GM21786 (cell line): ENCODE measurements around the gene PKHD1.
"Not testable (repeated sequence)": the region's sequence is repeated elsewhere in the genome, so short reads cannot be mapped to it uniquely, and the experiment has no call there.

ENCODE experiments used
- ATAC-seq: cut with Tn5 transposase; IDR thresholded peaks from one replicate; pipeline ENCODE4 v1.9.1; 2021; ENCODE audit not compliant: unreplicated experiment

The PKHD1 gene

DNA sequence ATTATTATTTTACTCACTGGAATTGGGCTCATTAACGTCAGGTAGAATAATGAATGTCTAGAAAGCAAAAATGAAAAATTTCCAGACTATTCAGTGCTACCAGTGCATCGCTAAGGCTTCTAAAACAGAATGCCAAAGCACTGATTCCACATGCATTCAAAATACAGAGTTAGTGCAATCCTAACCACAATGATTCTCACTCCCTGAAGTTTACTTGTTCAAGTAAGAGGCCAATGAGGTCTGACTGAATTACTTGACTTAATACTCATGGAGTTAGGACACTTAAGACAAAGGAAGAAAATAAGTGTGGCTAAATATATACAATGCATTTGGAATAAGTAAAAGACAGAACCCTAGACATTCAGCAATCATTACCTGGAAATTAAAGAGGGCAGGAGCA is 220.5 kb downstream of the PKHD1 start:
- no peak for ATAC-seq

DNA sequence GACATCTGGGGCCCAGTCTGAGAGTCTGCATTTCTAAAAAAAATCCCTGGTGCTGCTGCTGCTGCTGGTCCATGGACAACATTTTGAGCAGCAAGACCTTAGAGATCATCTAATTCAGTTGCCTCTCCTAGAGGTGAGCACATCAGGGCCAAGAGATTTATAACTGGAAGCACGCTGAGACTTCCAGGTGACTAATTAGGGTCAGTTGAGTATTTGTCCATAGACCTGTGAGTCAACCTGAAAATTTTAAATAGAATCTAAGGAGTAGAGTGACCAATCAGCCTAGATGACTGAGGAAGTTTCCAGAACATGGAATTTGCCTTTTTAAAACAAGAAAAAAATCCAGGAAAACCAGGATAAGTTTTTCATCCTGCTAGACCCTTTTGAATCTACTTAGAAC is 221.4 kb downstream of the PKHD1 start:
- ATAC-seq = no peak

DNA sequence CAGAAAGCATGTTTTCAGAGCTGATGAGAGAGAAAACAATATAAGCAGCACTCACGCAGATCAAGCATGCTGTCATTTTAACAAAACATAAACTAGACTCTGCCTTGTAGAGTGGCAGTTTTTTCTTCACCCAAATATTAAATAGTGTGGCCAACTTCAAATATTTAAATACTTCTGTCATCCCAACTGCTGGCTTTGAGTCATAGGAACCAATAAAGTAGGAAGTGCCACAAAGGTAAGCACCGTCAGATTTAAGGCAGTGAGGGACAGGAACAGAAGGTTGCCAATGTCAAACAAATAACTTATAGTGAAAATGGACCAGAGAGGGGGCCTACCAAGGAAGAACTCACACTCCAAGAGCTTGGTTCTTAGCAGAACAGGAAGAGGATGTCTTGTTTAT is 222.2 kb downstream of the PKHD1 start:
- ATAC-seq = no peak

DNA sequence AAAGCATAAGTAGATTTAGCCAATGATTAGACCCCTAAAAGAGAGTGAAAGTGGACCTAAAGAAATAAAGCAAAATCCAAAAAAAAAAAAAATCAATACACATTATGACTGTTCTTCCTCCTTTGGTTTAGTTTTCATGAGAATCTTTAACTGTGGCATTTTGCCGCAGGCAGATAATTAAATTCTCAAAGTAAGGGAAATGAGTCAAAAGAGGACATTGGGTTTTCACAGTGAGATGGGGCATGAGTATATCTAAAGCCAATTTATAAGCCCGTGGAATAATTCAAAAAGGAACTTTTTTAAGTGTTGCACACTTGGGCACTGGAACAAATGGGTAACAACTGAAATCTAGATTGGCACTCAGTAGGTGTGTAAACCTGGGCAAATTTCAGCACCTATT is 230.3 kb downstream of the PKHD1 start:
- ATAC-seq = no peak

DNA sequence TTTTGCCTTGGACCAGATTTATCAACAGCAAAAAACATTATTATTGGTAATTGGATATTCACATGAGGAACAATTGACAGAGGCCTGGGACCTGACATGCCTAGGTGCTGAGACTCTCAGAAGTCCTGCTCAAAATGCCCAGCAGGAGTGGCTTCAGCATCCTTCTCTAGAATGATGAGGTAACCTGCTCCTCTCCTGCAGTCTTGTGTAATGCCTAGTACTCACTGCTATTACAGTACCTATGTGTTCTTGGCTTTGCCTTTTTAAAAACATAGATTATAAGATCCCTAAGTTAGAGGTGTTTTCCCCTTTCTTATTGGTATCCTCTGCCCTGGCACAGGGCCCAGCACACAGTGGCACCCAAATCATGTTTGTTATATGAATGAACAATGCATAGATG is 230.9 kb downstream of the PKHD1 start:
- no peak for ATAC-seq

DNA sequence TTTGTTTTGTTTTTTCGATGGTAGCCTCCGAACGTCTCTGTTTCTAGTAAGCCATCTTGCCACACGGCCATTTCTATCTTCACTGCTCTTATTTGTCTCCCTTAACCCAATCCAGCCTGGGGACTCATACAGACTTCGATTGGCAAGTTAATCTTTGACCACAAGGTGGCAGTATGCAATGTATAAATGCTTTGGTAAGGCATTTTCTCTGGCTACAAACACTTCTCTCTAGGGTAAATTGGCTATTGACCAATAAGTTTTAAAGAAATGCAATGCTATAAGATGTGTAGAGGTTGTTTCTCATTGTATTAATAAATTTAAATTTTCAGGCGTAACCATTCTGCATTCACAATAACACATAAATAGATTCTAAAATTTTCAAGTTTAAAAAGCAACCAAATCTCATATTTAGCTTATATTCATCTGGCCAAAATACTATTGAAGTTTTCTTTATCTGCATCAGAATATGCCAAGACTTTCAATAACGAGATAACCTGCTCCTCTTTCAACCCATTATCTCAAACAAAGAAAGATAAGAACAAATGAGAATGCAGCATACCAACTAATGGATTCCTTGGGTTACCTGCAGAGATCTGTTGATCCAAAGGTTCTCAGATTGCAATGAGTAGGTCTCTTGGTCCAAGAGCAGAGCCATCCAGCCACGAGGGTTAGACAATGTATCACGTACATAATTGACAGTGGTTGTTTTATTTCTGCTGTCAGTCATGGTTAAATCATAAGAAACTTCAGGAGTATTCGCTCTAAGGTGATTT is 231.9 kb downstream of the PKHD1 start:
- ATAC-seq = no peak

DNA sequence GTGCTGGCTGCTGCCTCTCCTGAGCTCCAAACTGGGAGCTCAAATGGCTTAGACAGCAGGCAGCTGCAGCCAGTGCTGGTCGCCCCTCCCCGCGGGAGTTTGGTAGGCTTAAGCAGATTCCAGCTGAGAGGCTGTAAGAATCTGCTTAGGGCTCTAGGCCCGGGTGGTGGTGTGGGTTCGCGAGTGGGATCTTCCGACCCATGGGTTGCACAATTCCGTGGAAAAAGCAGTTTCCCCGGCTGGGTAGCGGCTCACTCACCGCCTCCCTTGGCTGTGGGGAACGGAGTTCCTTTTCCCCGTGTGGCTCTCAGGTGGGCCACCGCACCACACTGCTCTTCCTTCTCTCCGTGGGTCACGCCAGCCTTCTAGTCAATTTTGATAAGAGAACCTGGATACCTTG is 232.5 kb downstream of the PKHD1 start:
- no peak for ATAC-seq

DNA sequence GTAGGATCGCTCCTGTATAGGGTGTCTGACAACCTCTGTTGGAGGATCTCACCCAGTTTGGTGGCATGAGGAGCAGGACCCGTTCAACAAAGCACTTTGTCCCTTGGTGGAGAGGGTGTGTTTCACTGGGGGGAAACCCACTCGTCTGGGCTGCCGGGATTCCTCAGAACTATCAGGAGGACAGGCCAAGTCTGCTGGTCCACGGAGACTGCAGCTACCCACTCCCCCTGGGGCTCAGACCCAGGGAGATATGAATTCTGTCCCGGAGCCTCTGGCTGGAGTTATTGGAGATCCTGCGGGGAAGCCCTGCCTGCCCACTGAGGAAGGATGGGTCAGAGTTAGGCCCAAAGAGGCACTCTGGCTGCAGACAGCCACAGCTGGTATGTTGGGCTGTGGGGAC is 233.1 kb downstream of the PKHD1 start:
- ATAC-seq = no peak

DNA sequence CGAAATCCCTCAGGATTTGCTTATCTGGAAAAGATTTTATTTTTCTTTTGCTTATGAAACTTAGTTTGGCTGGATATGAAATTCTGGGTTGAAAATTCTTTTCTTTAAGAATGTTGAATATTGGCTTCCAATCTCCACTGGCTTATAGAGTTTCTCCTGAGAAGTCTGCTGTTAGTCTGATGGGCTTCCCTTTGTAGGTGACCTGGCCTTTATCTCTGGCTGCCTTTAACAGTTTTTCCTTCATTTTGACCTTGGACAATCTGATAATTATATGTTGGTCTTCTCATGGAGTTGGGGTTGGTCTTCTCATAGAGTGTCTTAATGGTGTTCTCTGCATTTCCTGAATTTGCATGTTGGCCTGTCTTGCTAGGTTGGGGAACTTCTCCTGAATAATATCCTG is 234.3 kb downstream of the PKHD1 start:
- not testable (repeated sequence) for ATAC-seq

DNA sequence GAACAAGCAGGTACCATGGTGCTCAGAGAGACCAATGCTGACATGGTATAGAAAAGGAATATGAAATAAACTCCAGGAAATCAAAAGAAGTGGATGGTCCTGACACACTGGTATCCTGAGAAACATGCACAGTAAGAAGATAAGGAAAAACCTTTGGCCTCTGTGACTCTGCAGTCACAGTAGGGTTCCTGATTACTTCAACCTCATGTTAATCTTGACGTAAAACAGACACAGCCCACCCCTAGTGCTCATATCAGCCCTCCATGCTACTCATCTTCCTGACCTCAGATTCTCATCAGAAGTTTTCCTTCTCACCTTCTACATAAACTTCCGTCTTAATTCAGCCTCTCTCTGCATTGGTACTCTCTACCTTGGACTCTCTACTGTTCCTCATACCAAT is 240.9 kb downstream of the PKHD1 start:
- no peak for ATAC-seq

DNA sequence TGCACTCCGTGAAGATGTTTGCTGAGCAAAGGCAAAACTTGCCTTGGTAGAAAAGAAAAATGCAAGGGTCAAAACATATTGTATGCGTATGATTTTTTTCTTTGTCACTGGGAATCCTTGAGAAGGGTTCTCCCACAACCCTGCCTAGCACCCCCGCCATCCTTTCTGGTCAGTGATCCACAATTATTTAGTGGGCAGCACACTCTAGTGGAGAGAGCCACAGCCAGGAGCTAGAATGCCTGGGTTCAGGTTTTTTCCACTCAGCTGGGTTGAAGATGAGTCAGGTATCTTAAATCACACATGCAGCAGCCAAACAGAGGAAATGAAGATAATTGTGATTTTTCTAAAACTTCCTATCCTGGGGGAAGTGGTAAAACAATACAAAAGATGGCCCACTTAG is 243.1 kb downstream of the PKHD1 start:
- no peak for ATAC-seq

DNA sequence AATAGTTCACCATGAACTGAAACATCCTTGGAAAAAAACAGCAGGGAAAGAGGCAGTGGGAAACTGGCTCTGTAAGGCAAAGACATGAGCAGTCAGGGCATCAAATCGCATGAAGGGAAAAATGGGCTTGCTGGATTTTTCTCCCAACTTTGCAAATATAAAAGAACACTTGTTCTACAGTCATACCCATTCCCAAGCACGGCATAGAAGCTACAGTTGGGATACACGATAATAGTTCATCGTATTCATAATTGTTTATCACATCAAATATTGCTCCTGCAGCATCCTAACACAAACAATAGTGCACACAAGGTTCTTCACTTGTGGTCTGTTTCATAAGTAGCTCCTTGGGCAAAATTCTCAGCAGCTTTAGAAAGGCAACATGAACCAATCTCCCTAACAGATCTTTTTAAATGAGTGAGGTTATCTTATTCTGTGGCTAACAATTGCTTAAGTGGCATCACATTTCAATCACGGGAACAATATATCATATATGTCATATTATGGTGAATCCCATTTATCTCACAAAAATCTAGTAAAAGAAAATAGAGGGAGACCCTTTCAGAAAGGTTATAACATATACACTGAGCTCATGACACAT is 243.9 kb downstream of the PKHD1 start:
- ATAC-seq = no peak

DNA sequence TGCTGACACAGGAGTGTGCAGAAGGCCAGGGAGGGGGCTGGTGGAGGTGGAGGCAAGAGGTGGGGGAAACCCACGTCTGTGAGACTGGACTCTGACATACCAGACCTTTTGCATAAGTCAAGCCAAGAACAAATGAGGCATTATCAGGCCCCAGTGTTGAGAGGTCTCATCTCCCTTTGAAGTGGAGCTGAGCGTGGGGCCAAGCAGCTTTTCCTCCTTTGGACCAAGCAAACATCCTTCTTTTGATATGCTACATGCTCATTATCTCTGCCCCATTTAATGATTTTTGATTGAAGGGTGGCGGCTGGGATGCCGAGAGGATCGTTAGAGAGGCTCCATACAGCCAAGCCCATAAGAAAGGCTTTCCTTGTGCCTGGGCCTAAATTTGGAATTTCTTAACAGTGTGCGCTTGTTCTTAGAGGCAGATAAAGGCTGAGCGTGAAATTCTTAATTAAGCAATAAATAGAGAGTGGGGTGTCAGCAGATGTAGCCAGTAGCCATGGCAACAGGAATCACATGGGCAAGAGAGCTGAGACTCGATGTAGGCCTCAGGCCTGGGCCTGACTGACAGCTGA is 244.5 kb downstream of the PKHD1 start:
- ATAC-seq = no peak

DNA sequence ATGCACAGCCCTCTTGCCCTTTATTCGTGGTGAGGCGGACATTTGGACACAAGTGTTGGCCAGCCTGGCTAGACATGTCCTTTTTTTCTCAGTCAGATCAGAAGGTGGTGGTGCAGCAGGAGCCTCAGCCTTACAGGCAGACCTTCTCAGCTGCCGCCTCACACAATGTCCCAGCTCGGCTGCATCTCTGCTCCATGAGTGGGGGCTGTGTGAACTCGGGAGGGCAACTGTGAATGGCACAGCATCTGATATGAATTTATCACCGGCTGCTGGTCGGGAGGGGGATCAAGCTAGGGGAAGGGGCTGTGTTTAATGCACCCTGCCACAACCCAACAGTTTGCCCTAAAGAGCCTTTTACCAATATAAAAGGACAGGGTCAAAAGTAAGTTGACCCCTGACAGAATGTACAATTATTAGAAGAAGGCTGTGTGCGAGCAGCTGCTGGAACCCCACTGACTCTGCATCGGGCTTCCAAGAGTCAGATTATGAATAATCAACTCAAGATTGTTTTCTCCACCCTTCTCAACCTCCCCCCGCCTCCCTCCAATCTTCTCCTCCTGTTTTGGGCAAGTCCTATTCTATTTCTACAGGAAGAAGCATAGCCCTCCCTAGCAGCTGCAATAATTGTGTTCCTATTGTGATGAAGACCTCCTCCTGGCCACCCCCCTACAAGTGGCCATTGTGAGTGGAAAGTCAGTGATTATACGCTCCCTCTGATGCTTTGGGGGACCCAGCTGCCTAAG is 245.2 kb downstream of the PKHD1 start:
- no peak for ATAC-seq

DNA sequence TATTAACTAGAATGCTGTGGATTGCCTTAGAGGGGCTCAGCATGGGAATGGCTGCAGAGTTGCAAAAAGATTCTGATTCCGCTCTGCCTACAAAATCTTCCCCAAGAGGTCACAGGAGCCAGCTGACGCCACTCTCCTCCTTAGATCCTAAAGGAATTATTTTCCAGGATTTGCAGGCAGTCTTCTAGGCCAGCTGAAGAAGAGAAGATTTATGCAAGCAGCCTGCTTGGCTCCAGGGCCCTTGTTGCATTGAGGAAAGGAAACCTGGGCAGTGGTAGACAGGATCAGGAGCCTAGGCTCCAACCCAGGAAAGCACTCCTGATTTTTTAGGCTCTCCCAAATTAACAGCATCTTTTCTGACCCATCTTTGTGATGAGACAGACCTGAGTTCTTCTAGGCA is 245.8 kb downstream of the PKHD1 start:
- no peak for ATAC-seq

DNA sequence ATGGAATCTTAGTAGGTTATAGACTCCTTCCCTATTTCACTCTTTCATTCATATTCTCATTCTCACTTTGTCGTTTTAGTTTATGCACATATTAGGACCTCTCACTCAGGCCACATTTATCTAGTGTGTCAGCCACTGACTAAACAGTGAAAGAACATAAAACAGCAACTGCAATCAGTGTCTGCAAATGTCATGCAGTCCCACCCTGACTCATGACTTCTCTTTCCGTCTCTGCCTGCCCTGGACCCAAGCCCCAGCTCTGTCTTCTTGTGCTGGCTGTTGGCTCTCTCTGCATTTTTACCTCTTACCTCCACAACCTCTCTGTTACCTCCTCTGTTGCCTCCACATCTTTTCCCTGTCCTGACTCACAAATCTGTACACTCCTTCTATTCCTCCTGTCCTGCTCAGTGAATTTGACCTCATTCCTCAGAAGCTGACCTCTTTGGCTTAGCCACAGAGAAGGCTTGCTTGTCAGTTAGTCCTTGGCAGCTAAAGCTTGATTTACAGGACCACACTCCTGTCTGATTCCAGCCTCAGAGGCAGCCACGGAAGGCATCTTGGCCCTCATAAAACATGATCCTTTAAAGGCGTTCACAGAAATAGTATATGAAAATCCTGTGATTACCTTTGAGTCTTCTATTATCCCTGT is 247.6 kb downstream of the PKHD1 start:
- ATAC-seq = no peak

DNA sequence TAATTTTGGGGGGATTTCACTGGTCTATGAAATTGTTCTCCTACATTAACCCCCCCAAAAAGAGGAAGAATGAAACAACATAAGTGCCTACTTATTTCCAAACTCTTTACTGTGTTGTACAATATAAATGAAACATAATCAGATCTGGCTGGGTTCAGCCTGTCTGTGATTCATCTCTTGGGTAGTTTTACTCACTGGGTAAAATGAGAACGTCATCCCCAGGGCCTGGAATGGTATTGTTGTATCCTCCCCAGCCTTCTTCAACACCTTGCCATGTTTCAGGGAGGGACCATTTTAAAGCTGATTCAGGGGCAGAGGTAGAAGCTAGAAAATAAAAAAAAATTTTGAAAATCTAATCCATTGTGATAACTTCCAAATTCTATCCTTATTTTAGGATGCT is 256.7 kb downstream of the PKHD1 start:
- ATAC-seq = no peak

DNA sequence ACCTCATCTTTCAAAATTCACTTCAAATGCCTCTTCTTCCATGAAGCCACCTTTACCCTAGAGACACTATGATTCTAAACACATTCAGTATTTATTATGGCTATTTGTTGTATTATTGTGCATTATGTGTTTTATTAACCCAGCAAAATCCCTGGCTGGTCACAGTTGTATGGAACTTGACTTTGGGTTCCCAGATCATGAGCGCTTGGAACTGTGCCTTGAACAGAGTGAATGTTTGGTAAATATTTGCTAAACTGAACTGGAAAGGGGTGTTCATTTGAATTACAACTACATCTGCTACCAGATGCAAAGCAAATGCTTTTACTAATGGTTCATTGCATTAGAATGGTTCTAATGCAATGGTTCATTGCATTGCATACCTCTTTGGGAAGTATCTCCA is 259.8 kb downstream of the PKHD1 start:
- no peak for ATAC-seq

DNA sequence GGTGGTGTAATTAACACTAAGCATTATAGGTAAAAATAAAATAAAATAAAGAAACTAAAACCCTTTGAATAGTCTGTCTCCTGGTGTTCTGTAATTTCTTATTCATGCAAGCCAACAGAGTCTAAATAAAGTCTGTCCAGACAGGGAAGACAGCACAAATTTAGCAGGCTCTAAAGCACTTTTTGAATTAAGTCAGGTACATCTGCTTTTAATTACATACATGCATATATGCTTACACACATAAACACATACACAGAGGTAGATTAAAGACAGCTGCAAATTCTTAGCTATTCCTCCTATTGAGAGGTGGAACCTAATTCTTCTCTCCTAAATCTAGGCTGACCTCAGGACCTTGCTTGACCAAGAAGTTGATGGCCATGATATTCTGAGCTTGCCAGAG is 262.5 kb downstream of the PKHD1 start:
- ATAC-seq = no peak

DNA sequence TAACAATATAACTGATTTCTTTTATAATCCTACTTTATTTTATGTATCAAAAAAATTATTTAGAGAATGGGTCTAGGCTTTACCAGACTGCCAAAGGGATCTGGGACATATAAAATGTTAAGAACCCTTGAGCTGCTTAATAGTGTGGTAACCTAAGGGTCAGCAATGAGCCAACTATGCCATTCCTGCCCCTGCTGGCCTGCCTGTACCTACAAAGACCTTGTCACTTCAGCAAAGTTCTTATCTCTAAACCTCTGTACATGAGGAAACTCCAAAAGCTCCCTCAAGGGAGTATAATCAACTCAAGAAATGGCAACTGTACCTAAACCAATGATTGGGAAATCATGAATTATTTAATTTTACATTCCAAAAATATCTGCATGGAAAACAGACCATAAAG is 266.9 kb downstream of the PKHD1 start:
- ATAC-seq = no peak

DNA sequence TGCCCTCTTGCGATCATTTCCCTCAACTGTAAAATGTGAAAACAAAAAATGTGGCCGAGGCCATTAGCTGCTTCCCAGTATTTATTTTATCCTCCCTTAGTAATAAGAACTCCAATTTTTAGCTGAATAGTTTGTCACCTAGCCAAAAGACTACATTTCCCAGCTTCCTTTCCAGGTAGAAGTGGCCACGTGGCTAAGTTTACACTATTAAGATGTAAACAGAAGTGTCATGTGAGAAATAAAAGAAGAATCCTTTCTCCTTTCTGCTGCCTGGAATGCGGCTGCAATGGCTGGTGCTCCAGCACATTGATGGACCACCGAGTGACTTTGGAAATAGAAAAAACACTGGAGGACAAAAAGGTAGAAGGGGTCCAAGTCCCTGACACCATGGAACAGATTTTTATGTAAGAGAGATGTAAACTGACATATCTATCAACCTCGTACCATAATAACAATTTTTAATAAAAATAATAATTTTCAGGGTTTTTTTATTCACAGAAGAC is 268.8 kb downstream of the PKHD1 start:
- ATAC-seq = no peak
